Left renal pelvis (tissue), 4 donors: ENCODE measurements around the gene FNBP1. TPM values are rescaled to one million over a fixed set of nuclear protein-coding genes. Genes with fewer than 3 reads are reported as not detected.
"Not testable (repeated sequence)": the region's sequence is repeated elsewhere in the genome, so short reads cannot be mapped to it uniquely, and the experiment has no call there.

ENCODE experiments used
- DNase-seq, 4 donors: peaks; one replicate each; pipeline ENCODE4 v3.0.0-alpha.2; 2013; ENCODE audit warnings: low read depth in 4 of 4, low spot score in 3 of 4
- polyA plus RNA-seq, 4 donors: library from polyadenylated mRNA; unstranded; fragments of 120-200 nt; gene quantifications; one replicate each; pipeline ENCODE4 v1.2.1, GENCODE V29; 2013; ENCODE audit not compliant: insufficient read length in 4 of 4

Gene FNBP1
- polyA plus RNA-seq, 4 donors = 44.4 to 53.8 (median 50.0) TPM

- DNase-seq = no peak
Measured at GRCh38 chr9:129899620-129900019, 143.4 kb downstream of the FNBP1 start.

GRCh38 chr9:129898185-129898584 is 144.8 kb downstream of the FNBP1 start:
- no peak for DNase-seq

- no peak for DNase-seq
Measured at GRCh38 chr9:129897263-129897662, 145.7 kb downstream of the FNBP1 start.

GRCh38 chr9:129895376-129896268 is 147.4 kb downstream of the FNBP1 start:
- no peak for DNase-seq

GRCh38 chr9:129894120-129894823 is 148.7 kb downstream of the FNBP1 start:
- DNase-seq = no peak

GRCh38 chr9:129891569-129891968 is 151.4 kb downstream of the FNBP1 start:
- no peak for DNase-seq

GRCh38 chr9:129890718-129891299 is 152.2 kb downstream of the FNBP1 start:
- DNase-seq = not testable (repeated sequence)

GRCh38 chr9:129889941-129890717 is 152.9 kb downstream of the FNBP1 start:
- DNase-seq = no peak

- no peak for DNase-seq
Measured at GRCh38 chr9:129889122-129889940, 153.7 kb downstream of the FNBP1 start.

- no peak for DNase-seq
Measured at GRCh38 chr9:129888293-129889121, 154.5 kb downstream of the FNBP1 start.

GRCh38 chr9:129887334-129888292 is 155.4 kb downstream of the FNBP1 start:
- DNase-seq = no peak

GRCh38 chr9:129886226-129887174 is 156.5 kb downstream of the FNBP1 start:
- DNase-seq = no peak

- DNase-seq = peak in 3 of 4 donors; percentile 59 to 69 (median 67)
Measured at GRCh38 chr9:129885670-129886106, 157.3 kb downstream of the FNBP1 start.

GRCh38 chr9:129885018-129885669 is 157.8 kb downstream of the FNBP1 start:
- no peak for DNase-seq

- peak; percentile 72 to 86 (median 77) for DNase-seq
Measured at GRCh38 chr9:129884220-129885017, 158.6 kb downstream of the FNBP1 start.
